Caco-2 (cell line): ENCODE measurements around the gene MORN1. TPM values are rescaled to one million over a fixed set of nuclear protein-coding genes. Genes with fewer than 3 reads are reported as not detected.

Experiments
- BruUV-seq: library from RNA; stranded (reverse); fragments of 400-500 nt; replicated peaks from 2 replicates; lab custom pipeline; 2021; lab: Mats Ljungman, UMichigan
- CTCF ChIA-PET: fragments of 300-600 bp; sonication (Branson Sonifier 250); formaldehyde crosslinking; loops from one replicate; lab custom pipeline; 2022; ENCODE audit warnings: antibody characterized with exemption; lab: Charles Lee
- POLR2A ChIA-PET: fragments of 300-600 bp; sonication (Branson Sonifier 250); formaldehyde crosslinking; loops from one replicate; lab custom pipeline; 2022; ENCODE audit warnings: antibody characterized with exemption; lab: Charles Lee
- DNase-seq, 2 experiments: peaks; one replicate each; pipeline versions ENCODE4 v3.0.0 to v3.0.0-alpha.2; 2020 to 2022
- H3K27me3 ChIP-seq: replicated peaks from 2 replicates; pipeline ENCODE4 v1.6.0; 2011; ENCODE audit warnings: low read length; ENCODE audit not compliant: control insufficient read depth, insufficient read depth
- H3K36me3 ChIP-seq: 2 replicates; pipeline ENCODE4 v1.5.1; 2011; ENCODE audit warnings: low read length; ENCODE audit not compliant: control insufficient read depth, insufficient read depth
- H3K4me1 ChIP-seq: fragments of 250-450 bp; sonication (Bioruptor Pico); 2 replicates; pipeline ENCODE4 v1.5.1; 2020; ENCODE audit warnings: mild to moderate bottlenecking
- H3K4me3 ChIP-seq: 2 replicates; pipeline ENCODE4 v1.5.1; 2011; ENCODE audit warnings: low read depth, mild to moderate bottlenecking, control low read depth, low read length
- H3K9me3 ChIP-seq: fragments of 250-450 bp; sonication (Bioruptor Pico); 2 replicates; pipeline ENCODE4 v1.5.1; 2020; ENCODE audit warnings: mild to moderate bottlenecking, moderate library complexity
- H3K27ac Mint-ChIP-seq: one replicate; pipeline ENCODE4 v1.8.0; 2022; ENCODE audit warnings: mixed read lengths; ENCODE audit not compliant: unreplicated experiment
- H3K27me3 Mint-ChIP-seq: one replicate; pipeline ENCODE4 v1.8.0; 2022; ENCODE audit warnings: mixed read lengths; ENCODE audit not compliant: insufficient read depth, unreplicated experiment
- H3K36me3 Mint-ChIP-seq: one replicate; pipeline ENCODE4 v1.8.0; 2022; ENCODE audit warnings: mild to moderate bottlenecking, mixed read lengths; ENCODE audit not compliant: insufficient read depth, unreplicated experiment
- H3K4me1 Mint-ChIP-seq: one replicate; pipeline ENCODE4 v1.8.0; 2022; ENCODE audit warnings: low read depth, mixed read lengths; ENCODE audit not compliant: unreplicated experiment
- H3K4me3 Mint-ChIP-seq: one replicate; pipeline ENCODE4 v1.8.0; 2022; ENCODE audit warnings: mild to moderate bottlenecking, moderate library complexity, mixed read lengths; ENCODE audit not compliant: unreplicated experiment
- H3K9me3 Mint-ChIP-seq: one replicate; pipeline ENCODE4 v1.8.0; 2022; ENCODE audit warnings: mixed read lengths; ENCODE audit not compliant: unreplicated experiment
- CTCF ChIP-seq, 2 experiments: fragments of 200-600 bp in 1 of 2; IDR thresholded peaks; 1 replicate in 1 of 2; 2 replicates in 1 of 2; pipeline versions ENCODE4 v1.5.1 to v1.8.0; 2011 to 2022; ENCODE audit warnings: antibody characterized with exemption in 1 of 2, control low read depth in 1 of 2, inconsistent platforms in 1 of 2, low read depth in 1 of 2, low read length in 1 of 2, mild to moderate bottlenecking in 1 of 2, moderate library complexity in 1 of 2; ENCODE audit not compliant: insufficient read depth in 1 of 2, severe bottlenecking in 1 of 2, unreplicated experiment in 1 of 2
- intact Hi-C: fragments of 100-400 bp; cut with micrococcal nuclease; formaldehyde crosslinking; loops from one replicate; pipeline ENCODE4 v1.10.0; 2022; ENCODE audit not compliant: unreplicated experiment
- total RNA-seq: library from RNA; stranded (reverse); gene quantifications from 2 replicates; pipeline ENCODE4 v1.2.3, GENCODE V29; 2022

Gene MORN1
- total RNA-seq, 1 experiment from 2014 or later, result 8.6 TPM

DNA sequence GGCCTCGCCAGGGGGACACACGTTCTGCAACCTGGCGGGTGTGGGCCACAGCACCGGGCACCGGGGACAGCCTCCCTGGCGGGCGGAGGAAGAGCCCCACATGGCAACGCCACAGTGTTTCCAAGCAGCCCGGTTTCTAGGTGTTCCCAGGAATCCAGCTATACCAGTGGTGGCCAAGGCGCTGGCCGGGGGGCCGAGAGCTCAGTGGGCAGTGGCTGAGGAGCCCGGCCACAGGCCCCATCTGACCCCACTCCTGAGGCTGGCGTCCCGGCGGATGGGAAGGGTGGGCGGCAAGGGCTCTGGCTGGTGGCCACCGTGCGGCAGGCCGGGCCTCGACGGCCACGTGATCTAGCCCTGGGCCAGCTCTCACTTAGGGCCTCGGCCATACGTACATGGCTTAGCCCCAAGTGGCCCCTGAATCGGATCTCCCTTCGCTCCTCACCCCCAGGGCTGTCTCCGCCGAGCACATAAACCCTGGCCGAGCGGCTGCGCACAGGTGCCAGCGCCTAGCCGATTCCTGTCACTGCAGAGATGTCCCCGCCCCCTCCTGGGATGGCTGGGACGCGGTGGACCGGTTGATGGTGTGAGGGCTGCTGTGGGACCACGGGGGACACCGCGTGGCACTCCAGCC is 68.7 kb downstream of the MORN1 start:
- ChIA-PET CTCF (interaction anchor here (0.9 kb wide), 1 partner anchor 11 kb away, joined by 3 read pairs; no protein-coding TSS in a partner anchor), POLR2A (no interaction called here)
- H3K27me3 Mint-ChIP-seq, result peaks cover 4% of the 10 kb centered on the region
- no TSS peak for BruUV-seq
- no peaks in the 10 kb centered on the region for H3K36me3 ChIP-seq
- no peak for DNase-seq
- H3K4me3 ChIP-seq, result no peak overlapping the region
- no peak overlapping the region for H3K4me3 Mint-ChIP-seq
- H3K9me3 ChIP-seq, result no peaks in the 10 kb centered on the region
- H3K36me3 Mint-ChIP-seq, result no peaks in the 10 kb centered on the region
- peaks cover 10% of the 10 kb centered on the region for H3K9me3 Mint-ChIP-seq
- TF ChIP-seq CTCF (IDR thresholded peaks at IDR 0.05; ENCODE audit: insufficient read depth in 1 of 2, low read depth in 1 of 2, low read length in 1 of 2, severe bottlenecking in 1 of 2, unreplicated experiment in 1 of 2), result no peak
- no peak overlapping the region for H3K27ac Mint-ChIP-seq
- no peaks in the 10 kb centered on the region for H3K27me3 ChIP-seq
- intact Hi-C loops, result no loop called here
- no peaks in the 10 kb centered on the region for H3K4me1 ChIP-seq
- no peaks in the 10 kb centered on the region for H3K4me1 Mint-ChIP-seq

DNA sequence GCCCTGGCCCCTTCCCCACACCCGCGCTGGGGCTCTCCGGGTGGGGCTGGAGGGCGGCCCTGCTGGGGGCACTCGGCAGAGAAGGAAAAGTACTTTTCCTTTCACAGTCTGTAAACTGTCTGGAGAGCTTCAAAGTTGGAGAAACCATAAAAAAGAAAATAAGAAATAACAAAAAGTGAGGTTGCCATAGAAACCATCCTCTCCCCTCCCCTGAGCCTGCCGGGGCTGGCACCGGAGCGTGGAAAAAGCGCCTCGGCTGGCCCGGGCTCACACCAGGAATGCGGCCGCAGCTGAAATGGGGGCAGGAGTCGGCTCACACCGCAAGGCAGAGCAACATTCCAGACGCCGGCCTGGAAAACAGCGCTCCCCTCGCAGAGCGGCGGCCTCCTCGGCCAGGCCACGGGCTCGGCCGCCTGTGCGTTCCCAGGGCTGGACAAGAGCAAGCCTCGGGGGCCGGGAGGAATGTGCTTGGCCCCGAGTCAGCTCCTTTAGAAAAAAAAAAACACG is 69.2 kb downstream of the MORN1 start:
- no peak for TF ChIP-seq CTCF (IDR thresholded peaks at IDR 0.05; ENCODE audit: insufficient read depth in 1 of 2, low read depth in 1 of 2, low read length in 1 of 2, severe bottlenecking in 1 of 2, unreplicated experiment in 1 of 2)
- POLR2A ChIA-PET, result no interaction called here
- no peaks in the 10 kb centered on the region for H3K27me3 ChIP-seq

GRCh38 chr1:2320760-2321667 is 70.3 kb downstream of the MORN1 start:
- POLR2A ChIA-PET, result no interaction called here
- Histone ChIP-seq H3K4me3 (no peak overlapping the region), H3K36me3 (no peaks in the 10 kb centered on the region), H3K4me1 (no peaks in the 10 kb centered on the region), H3K9me3 (no peaks in the 10 kb centered on the region), H3K27me3 (no peaks in the 10 kb centered on the region)
- intact Hi-C loops, result no loop called here
- no peaks in the 10 kb centered on the region for H3K4me1 Mint-ChIP-seq
- peaks cover 4% of the 10 kb centered on the region for H3K27me3 Mint-ChIP-seq
- H3K27ac Mint-ChIP-seq, result no peak overlapping the region
- CTCF ChIA-PET, result no interaction called here
- no peak for TF ChIP-seq CTCF (IDR thresholded peaks at IDR 0.05; ENCODE audit: insufficient read depth in 1 of 2, low read depth in 1 of 2, low read length in 1 of 2, severe bottlenecking in 1 of 2, unreplicated experiment in 1 of 2)
- H3K4me3 Mint-ChIP-seq, result no peak overlapping the region
- no TSS peak for BruUV-seq
- DNase-seq, result no peak
- H3K36me3 Mint-ChIP-seq, result no peaks in the 10 kb centered on the region
- peaks cover 10% of the 10 kb centered on the region for H3K9me3 Mint-ChIP-seq

More for the DNA sequence above, 69.2 kb downstream of the MORN1 start:
- no peaks in the 10 kb centered on the region for H3K4me1 Mint-ChIP-seq
- H3K27me3 Mint-ChIP-seq, result peaks cover 4% of the 10 kb centered on the region
- peaks cover 10% of the 10 kb centered on the region for H3K9me3 Mint-ChIP-seq
- no peaks in the 10 kb centered on the region for H3K36me3 ChIP-seq
- H3K9me3 ChIP-seq, result no peaks in the 10 kb centered on the region
- DNase-seq, result no peak
- intact Hi-C loops, result no loop called here
- no TSS peak for BruUV-seq
- no peak overlapping the region for H3K4me3 ChIP-seq
- CTCF ChIA-PET, result interaction anchor here (0.9 kb wide), 1 partner anchor 10 kb away, joined by 3 read pairs; no protein-coding TSS in a partner anchor
- H3K4me1 ChIP-seq, result no peaks in the 10 kb centered on the region
- no peak overlapping the region for H3K4me3 Mint-ChIP-seq
- H3K36me3 Mint-ChIP-seq, result no peaks in the 10 kb centered on the region
- H3K27ac Mint-ChIP-seq, result no peak overlapping the region
